Stimulated activated CD8-positive, alpha-beta memory T cell treated with anti-CD3 and anti-CD28 coated beads, Interleukin-12 subunit alpha, Interleukin-12 subunit beta, amount 100 ng/mL, for 4 hours (primary cell): ENCODE measurements around the gene RFTN1.
"Not testable (repeated sequence)": the region's sequence is repeated elsewhere in the genome, so short reads cannot be mapped to it uniquely, and the experiment has no call there.

Source experiments
- DNase-seq: peaks from one replicate; pipeline ENCODE4 v3.0.0-alpha.2; 2020; ENCODE audit warnings: low read depth

The RFTN1 gene

DNA sequence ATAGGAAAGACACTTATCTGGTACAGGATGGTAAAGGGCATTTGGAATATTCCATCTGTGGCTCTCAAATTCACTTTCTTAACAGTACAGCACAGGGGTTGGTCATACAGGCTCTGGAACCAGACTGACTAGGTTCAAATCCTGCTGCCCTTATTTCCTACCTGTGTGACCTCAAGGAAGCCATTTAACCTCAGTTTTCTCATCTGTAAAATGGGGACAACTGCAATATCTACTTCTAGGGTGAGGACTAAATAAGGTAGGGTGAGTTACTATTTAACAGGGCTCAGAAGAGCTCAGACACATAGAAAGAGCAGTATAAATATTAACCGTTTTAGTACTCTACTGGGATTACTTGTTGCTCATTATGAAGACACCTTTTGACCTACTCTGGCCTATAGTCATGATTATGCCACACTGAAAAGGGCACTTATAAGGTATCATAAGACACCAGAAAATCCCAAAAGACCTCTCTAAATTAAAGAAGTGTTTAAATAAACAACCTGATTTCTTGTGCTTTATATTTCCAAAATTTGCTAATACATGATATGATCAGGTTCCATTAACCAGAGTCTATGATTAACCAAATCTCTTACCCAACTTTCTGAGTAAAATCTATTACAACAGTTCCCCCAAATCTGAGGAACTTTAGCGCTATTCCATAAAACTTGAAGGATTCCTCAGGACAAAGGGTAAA is 6.5 kb downstream of the RFTN1 start:
- DNase-seq = no peak

DNA sequence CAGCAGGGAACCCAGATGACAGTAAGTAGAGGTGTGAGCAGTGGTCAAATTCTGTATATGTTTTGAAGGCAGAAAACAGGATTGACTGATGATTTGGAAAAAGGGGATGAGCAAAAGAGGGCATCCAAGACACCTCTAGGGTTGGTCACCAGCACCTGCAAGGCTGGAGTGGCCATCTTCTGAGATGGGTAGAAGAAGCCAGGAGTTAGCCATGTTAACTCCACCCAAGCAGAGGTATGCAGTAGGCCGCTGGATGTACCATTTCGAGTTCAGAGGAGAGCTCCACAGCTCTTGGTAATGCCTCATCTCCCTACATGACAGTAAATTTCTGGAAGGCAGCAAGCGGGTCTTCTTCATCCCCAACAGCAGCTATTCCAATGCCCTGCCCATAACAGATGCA is 7.0 kb downstream of the RFTN1 start:
- DNase-seq = no peak

DNA sequence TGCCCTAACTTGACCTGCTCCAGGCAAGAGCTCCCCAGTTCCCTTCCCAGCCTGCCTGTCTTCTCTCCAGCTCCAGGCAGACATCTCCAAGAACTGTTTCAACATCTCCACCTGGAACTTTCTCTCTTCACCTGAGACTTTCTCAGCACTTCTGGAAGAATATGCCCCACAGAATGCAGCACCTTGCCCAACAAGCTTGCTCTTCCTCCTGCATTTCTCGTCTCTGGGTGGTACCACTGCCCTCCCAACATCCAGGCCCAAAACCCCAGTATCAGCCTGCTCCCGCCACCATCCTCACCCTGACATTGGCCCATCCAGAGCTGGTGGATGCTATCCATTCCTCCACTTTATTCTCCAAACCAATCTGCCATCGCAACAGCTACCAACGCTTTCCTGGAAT is 8.8 kb downstream of the RFTN1 start:
- no peak for DNase-seq

DNA sequence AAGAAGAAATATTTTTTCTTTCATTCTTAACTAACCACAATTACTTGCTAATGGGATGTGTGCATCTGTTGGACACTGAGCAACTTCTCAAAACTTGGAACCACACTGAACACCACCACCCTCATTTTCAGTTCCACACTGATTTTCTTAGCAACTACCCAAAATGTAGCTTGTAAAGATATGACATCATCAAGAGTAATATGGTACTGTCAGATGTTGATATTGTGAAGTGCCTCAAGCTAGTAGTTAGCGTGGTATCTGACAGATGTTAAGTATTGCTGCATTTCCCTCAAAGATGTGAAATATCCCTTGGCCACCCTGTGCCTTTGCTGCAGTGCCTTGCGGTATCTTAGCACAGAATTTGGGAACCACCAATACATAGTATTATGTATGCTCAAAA is 9.3 kb downstream of the RFTN1 start:
- DNase-seq = no peak

- DNase-seq = no peak
Observed at GRCh38 chr3:16503191-16503776, 10.2 kb downstream of the RFTN1 start.

GRCh38 chr3:16502347-16502908 is 11.1 kb downstream of the RFTN1 start:
- DNase-seq = no peak

DNA sequence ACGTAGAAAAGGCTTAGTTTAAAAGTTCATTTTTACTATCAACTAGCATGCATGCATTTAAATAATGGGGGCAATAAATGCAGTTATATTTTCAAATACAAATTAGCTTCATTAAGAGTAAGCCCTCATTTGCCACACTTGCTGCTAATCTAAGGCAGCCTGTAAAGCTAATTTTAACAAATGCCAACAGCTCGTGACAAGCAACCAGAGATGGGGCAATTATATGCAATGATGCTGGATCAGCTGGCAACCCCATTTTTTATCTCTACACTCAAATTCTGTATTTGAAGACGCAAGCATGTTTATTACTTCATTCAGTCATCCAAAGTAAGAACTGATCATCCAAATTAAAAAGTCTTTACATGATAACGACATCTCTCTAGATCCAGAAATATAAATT is 12.1 kb downstream of the RFTN1 start:
- DNase-seq = no peak

DNA sequence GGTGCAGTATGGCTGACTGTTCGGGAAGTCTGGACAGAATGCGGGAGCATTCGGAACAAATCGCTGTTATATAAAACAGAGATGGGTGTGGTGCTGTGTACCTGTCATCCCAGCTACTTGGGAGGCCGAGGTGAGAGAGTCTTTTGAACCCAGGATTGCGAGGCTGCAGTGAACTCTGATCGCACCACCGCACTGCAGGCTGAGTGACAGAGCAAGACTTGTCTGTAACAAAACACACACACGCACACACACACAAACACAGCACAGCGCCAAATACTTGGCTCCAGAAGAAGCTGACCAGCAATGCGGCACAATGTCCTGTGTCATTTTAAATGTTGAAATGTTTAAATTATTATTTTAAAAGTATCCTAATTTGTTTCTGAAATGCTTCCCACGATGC is 12.6 kb downstream of the RFTN1 start:
- no peak for DNase-seq

DNA sequence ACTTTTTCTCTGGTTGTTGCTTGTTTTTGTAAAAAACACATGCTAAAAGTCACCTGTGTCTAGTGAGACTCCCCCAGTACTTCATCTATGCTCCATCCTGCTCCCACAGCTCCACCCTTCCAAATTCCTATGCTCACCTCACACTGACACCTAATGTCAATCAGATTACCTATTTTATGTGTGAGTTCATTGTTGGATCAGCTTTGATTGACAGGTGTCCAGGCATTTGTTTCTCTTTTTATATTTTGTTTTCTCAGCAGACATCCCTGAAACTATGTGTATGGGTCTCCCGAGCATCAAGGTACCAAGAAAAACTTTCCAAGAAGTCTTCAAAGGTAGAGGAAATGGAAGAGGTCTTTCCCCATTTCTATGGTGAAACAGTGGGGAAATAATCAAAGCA is 13.4 kb downstream of the RFTN1 start:
- DNase-seq = no peak

DNA sequence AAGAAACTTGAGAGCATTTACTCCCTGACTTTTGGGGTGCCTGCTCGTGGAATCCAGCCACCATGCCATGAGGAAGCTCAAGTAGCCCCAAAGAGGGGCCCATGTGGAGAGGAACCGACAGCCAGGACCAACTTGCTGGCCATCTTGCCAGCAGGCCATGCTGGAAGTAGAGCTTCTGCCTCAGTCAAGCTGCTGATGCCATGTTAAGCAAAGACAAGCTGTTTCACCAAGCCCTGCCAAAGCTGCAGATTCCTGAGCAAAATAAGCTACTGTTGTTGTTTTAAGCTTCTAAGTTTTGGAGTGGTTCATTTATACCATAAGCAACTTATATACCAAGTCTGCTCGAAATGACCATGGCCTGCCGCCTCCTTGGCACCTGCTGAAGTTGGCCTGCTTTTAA is 14.1 kb downstream of the RFTN1 start:
- no peak for DNase-seq

DNA sequence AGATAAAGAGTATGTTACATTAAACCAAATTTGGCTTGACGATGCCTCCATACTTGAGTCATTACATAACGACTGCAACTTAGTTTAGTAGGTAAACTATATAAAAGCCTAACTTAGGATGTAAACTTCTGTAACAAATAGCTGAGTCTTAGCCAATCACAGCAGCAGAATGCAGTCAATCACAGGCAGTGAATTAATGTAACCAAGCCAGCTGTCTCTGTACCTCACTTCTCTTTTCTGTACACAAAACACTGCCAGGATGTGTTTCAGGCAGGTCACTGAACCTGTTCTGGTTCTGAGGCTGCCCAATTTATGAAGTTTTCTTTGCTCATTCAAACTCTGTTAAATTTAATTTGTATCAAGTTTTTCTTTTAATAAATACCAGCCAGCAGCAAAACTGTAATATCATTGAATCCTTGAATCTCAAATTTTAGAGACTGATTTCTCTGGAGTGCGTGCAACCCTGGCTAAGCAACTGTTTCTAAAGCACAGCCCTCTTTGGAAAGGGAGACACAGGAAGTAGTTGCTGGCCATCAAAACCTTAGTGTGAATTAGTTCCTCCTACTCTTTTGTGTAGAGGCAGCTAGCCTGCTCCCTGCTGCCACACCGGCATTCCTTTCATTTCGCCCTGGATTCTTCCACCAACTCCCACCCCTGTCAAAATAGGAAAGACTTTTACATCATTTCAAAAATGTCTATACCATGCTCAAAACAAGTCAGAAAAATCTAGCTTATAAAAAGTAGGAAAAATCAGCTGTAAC is 15.2 kb downstream of the RFTN1 start:
- DNase-seq = no peak

DNA sequence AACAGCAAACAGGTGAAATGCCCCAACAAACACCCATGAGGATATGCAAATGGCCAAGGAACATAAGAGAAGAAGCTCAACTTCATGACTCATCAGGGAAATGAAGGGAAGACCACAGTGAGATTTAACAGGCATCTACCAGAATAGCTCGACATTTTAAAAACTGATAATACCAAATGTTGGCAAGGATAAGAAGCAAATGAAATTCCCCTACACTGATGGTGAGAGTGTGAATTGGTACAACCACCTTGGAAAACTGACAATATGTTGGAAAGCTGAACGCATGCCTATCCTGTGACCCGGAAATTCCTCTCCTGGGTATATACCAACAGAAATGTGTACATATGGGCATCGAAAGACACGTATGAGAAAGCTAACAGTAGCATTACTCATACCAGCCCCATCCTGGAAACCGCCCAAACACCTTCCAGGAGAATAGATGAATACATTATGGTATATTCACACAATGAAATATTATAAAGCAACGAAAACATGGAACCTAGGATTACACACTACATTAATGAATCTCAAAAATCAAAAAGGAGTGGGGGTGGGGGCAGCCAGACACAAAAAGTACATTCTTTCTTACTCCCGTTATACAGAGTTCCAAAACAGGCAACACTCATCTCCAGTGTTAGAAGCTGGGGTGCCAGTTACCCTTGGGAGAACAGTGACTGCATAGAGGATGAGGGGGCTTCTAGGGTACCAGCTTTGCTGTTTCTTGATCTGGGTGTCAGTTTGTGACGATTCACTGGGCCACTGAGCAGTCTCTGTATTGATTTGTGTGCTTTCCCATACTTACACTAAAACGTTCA is 16.9 kb downstream of the RFTN1 start:
- no peak for DNase-seq

- no peak for DNase-seq
Observed at GRCh38 chr3:16496008-16496407, 17.5 kb downstream of the RFTN1 start.

- no peak for DNase-seq
Observed at GRCh38 chr3:16494814-16495431, 18.6 kb downstream of the RFTN1 start.

GRCh38 chr3:16494094-16494493 is 19.4 kb downstream of the RFTN1 start:
- DNase-seq = no peak

- DNase-seq = no peak
Observed at GRCh38 chr3:16490062-16490619, 23.4 kb downstream of the RFTN1 start.

GRCh38 chr3:16489326-16490061 is 24.0 kb downstream of the RFTN1 start:
- not testable (repeated sequence) for DNase-seq

- no peak for DNase-seq
Observed at GRCh38 chr3:16488637-16489036, 24.9 kb downstream of the RFTN1 start.

GRCh38 chr3:16487511-16488175 is 25.9 kb downstream of the RFTN1 start:
- no peak for DNase-seq

- no peak for DNase-seq
Observed at GRCh38 chr3:16486951-16487480, 26.5 kb downstream of the RFTN1 start.
